ENCODE data around the gene PPIG.
"Not testable (repeated sequence)": the region's sequence is repeated elsewhere in the genome, so short reads cannot be mapped to it uniquely, and the experiment has no call there.

Gene PPIG

GRCh38 chr2:169572821-169573159 is 11.4 kb upstream of the PPIG start:
- no peak for DNase-seq (ENCODE audit: extremely low read depth, insufficient read length)
- no peaks in the 10 kb centered on the region for H3K27me3 ChIP-seq (replicated peaks; ENCODE audit: control insufficient read depth, insufficient read depth, low read length)
- no peaks in the 10 kb centered on the region; the same call in 1 of the 2 replicates for H3K36me3 ChIP-seq (ENCODE audit: control insufficient read depth, insufficient read depth, low read length)
- H3K4me3 ChIP-seq (replicated peaks; ENCODE audit: low read depth, low read length), result peak overlapping the region; percentile 66
- no peak for TF ChIP-seq CTCF (IDR thresholded peaks at IDR 0.05; ENCODE audit: insufficient read depth, low read length, poor library complexity, severe bottlenecking)

- Histone ChIP-seq H3K27me3 (replicated peaks; ENCODE audit: control insufficient read depth, insufficient read depth, low read length) (no peaks in the 10 kb centered on the region), H3K36me3 (ENCODE audit: control insufficient read depth, insufficient read depth, low read length) (no peaks in the 10 kb centered on the region; the same call in 1 of the 2 replicates), H3K4me3 (replicated peaks; ENCODE audit: low read depth, low read length) (peak within 1 kb of the TSS; percentile 66)
- DNase-seq (ENCODE audit: extremely low read depth, insufficient read length), result peak; percentile 85
- no peak for TF ChIP-seq CTCF (IDR thresholded peaks at IDR 0.05; ENCODE audit: insufficient read depth, low read length, poor library complexity, severe bottlenecking)
These were observed 10.8 kb upstream of the PPIG start, which contains the start of gene FASTKD1 for GRCh38 chr2:169573160-169573973. Gene FASTKD1 (minus strand): TSS chr2:169573865. CDS start chr2:169572029, 1,836 bp downstream.

GRCh38 chr2:169573974-169574299 is 10.2 kb upstream of the PPIG start:
- Histone ChIP-seq H3K36me3 (ENCODE audit: control insufficient read depth, insufficient read depth, low read length) (no peaks in the 10 kb centered on the region; the same call in 1 of the 2 replicates), H3K4me3 (replicated peaks; ENCODE audit: low read depth, low read length) (peak overlapping the region; percentile 66), H3K27me3 (replicated peaks; ENCODE audit: control insufficient read depth, insufficient read depth, low read length) (no peaks in the 10 kb centered on the region)
- no peak for TF ChIP-seq CTCF (IDR thresholded peaks at IDR 0.05; ENCODE audit: insufficient read depth, low read length, poor library complexity, severe bottlenecking)
- no peak for DNase-seq (ENCODE audit: extremely low read depth, insufficient read length)

GRCh38 chr2:169574539-169574938 is 9.6 kb upstream of the PPIG start:
- DNase-seq (ENCODE audit: extremely low read depth, insufficient read length); H3K36me3 ChIP-seq (ENCODE audit: control insufficient read depth, insufficient read depth, low read length); H3K27me3 ChIP-seq (replicated peaks; ENCODE audit: control insufficient read depth, insufficient read depth, low read length); H3K4me3 ChIP-seq (replicated peaks; ENCODE audit: low read depth, low read length): not testable (repeated sequence)

GRCh38 chr2:169575264-169575663 is 8.9 kb upstream of the PPIG start:
- H3K36me3 ChIP-seq (ENCODE audit: control insufficient read depth, insufficient read depth, low read length); H3K4me3 ChIP-seq (replicated peaks; ENCODE audit: low read depth, low read length); DNase-seq (ENCODE audit: extremely low read depth, insufficient read length); H3K27me3 ChIP-seq (replicated peaks; ENCODE audit: control insufficient read depth, insufficient read depth, low read length): not testable (repeated sequence)

- DNase-seq (ENCODE audit: extremely low read depth, insufficient read length), result no peak
- TF ChIP-seq CTCF (IDR thresholded peaks at IDR 0.05; ENCODE audit: insufficient read depth, low read length, poor library complexity, severe bottlenecking), result no peak
- no peak overlapping the region for H3K4me3 ChIP-seq (replicated peaks; ENCODE audit: low read depth, low read length)
These were observed 5.1 kb upstream of the PPIG start for GRCh38 chr2:169579044-169579443.

GRCh38 chr2:169582552-169583266 is 1.4 kb upstream of the PPIG start:
- not testable (repeated sequence) for DNase-seq (ENCODE audit: extremely low read depth, insufficient read length); H3K27me3 ChIP-seq (replicated peaks; ENCODE audit: control insufficient read depth, insufficient read depth, low read length); H3K4me3 ChIP-seq (replicated peaks; ENCODE audit: low read depth, low read length); H3K36me3 ChIP-seq (ENCODE audit: control insufficient read depth, insufficient read depth, low read length)

More at GRCh38 chr2:169579044-169579443, 5.1 kb upstream of the PPIG start:
- Histone ChIP-seq H3K36me3 (ENCODE audit: control insufficient read depth, insufficient read depth, low read length) (no peaks in the 10 kb centered on the region), H3K27me3 (replicated peaks; ENCODE audit: control insufficient read depth, insufficient read depth, low read length) (no peaks in the 10 kb centered on the region)

Measured in GM06990 (cell line).